ENCODE measurements around the gene SELPLG.

Gene SELPLG

GRCh38 chr12:108608616-108609015 is 25.1 kb downstream of the SELPLG start:
- H2AFZ ChIP-seq = no peak overlapping the region
- H3K27me3 ChIP-seq (ENCODE audit: control insufficient read depth, insufficient read depth, low read length) = no peaks in the 10 kb centered on the region
- peaks cover 3% of the 10 kb centered on the region for H3K4me1 ChIP-seq
- TF ChIP-seq CTCF (IDR thresholded peaks at IDR 0.05) = no peak
- H3K9ac ChIP-seq = no peak overlapping the region
- H3K4me3 ChIP-seq (ENCODE audit: low read depth, low read length) = no peak overlapping the region
- H3K36me3 ChIP-seq (ENCODE audit: control insufficient read depth, insufficient read depth, low read length) = no peaks in the 10 kb centered on the region
- H3K4me2 ChIP-seq (ENCODE audit: low read length) = no peak overlapping the region
- H3K27ac ChIP-seq = no peak overlapping the region
- H3K79me2 ChIP-seq = no peaks in the 10 kb centered on the region
- H3K9me3 ChIP-seq (ENCODE audit: control insufficient read depth, low read length) = no peaks in the 10 kb centered on the region

GRCh38 chr12:108607981-108608600 is 25.6 kb downstream of the SELPLG start:
- H2AFZ ChIP-seq = no peak overlapping the region
- no peaks in the 10 kb centered on the region for H3K36me3 ChIP-seq (ENCODE audit: control insufficient read depth, insufficient read depth, low read length)
- no peaks in the 10 kb centered on the region for H3K9me3 ChIP-seq (ENCODE audit: control insufficient read depth, low read length)
- no peaks in the 10 kb centered on the region for H3K27me3 ChIP-seq (ENCODE audit: control insufficient read depth, insufficient read depth, low read length)
- no peak overlapping the region for H3K4me2 ChIP-seq (ENCODE audit: low read length)
- no peaks in the 10 kb centered on the region for H3K79me2 ChIP-seq
- no peak overlapping the region for H3K27ac ChIP-seq
- no peak for TF ChIP-seq CTCF (IDR thresholded peaks at IDR 0.05)
- H3K4me1 ChIP-seq = peaks cover 3% of the 10 kb centered on the region
- no peak overlapping the region for H3K9ac ChIP-seq
- H3K4me3 ChIP-seq (ENCODE audit: low read depth, low read length) = no peak overlapping the region

DNA sequence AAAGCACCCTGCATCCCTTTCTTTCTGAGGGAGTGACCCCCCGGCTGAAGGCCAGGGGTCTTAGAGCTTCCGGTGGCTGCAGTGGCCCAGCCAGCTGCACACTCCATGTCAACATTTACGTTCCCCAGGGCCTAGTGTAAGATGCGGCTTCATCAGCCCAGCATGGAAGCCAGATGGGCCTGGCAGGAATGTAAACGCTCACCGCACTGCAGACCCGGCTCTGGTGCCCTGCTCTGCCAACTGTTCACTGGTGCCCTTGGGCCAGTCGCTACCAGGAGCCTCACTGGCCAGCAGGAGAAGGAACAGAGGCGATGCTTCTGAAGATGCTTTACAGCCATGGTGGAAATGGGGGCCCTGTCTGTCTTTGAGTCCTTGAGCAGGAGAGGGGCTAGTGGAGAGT is 27.2 kb downstream of the SELPLG start:
- no peak overlapping the region for H3K27ac ChIP-seq
- no peaks in the 10 kb centered on the region for H3K27me3 ChIP-seq (ENCODE audit: control insufficient read depth, insufficient read depth, low read length)
- no peak overlapping the region for H3K4me2 ChIP-seq (ENCODE audit: low read length)
- no peak overlapping the region for H3K4me3 ChIP-seq (ENCODE audit: low read depth, low read length)
- no peak overlapping the region for H3K9ac ChIP-seq
- no peaks in the 10 kb centered on the region for H3K36me3 ChIP-seq (ENCODE audit: control insufficient read depth, insufficient read depth, low read length)
- H2AFZ ChIP-seq = no peak overlapping the region
- H3K4me1 ChIP-seq = peaks cover 3% of the 10 kb centered on the region
- no peak for TF ChIP-seq CTCF (IDR thresholded peaks at IDR 0.05)
- no peaks in the 10 kb centered on the region for H3K9me3 ChIP-seq (ENCODE audit: control insufficient read depth, low read length)
- H3K79me2 ChIP-seq = no peaks in the 10 kb centered on the region

DNA sequence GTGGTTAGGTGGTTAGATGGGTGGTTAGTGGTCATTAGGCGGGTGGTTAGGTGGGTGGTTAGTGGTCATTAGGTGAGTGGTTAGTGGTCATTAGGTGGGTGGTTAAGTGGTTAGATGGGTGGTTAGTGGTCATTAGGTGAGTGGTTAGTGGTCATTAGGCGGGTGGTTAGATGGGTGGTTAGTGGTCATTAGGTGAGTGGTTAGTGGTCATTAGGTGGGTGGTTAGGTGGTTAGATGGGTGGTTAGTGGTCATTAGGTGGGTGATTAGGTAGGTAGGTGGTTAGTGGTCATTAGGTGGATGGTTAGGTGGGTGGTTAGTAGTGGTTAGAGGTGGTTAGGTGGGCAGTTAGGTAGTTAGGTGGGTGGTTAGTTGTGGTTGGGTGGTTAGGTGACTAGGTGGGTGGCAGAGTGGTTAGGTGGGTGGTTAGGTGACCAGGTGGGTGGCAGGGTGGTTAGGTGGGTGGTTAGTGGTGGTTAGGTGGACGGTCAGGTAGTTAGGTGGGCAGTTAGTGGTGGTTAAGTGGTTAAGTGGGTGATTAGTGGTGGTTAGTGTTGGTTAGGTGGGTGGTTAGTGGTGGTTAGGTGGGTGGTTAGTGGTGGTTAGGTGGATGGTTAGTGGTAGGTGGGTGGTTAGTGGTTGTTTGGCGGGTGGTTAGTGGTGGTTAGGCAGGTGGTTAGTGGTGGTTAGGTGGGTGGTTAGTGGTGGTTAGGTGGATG is 27.8 kb downstream of the SELPLG start:
- H3K9me3 ChIP-seq (ENCODE audit: control insufficient read depth, low read length) = no peaks in the 10 kb centered on the region
- H3K4me2 ChIP-seq (ENCODE audit: low read length) = no peak overlapping the region
- no peak for TF ChIP-seq CTCF (IDR thresholded peaks at IDR 0.05)
- H3K4me3 ChIP-seq (ENCODE audit: low read depth, low read length) = no peak overlapping the region
- H3K79me2 ChIP-seq = no peaks in the 10 kb centered on the region
- H2AFZ ChIP-seq = no peak overlapping the region
- peaks cover 3% of the 10 kb centered on the region for H3K4me1 ChIP-seq
- no peaks in the 10 kb centered on the region for H3K36me3 ChIP-seq (ENCODE audit: control insufficient read depth, insufficient read depth, low read length)
- H3K27me3 ChIP-seq (ENCODE audit: control insufficient read depth, insufficient read depth, low read length) = no peaks in the 10 kb centered on the region
- H3K27ac ChIP-seq = no peak overlapping the region
- H3K9ac ChIP-seq = no peak overlapping the region
